ENCODE measurements around the gene SRRM2.

SRRM2 gene

DNA sequence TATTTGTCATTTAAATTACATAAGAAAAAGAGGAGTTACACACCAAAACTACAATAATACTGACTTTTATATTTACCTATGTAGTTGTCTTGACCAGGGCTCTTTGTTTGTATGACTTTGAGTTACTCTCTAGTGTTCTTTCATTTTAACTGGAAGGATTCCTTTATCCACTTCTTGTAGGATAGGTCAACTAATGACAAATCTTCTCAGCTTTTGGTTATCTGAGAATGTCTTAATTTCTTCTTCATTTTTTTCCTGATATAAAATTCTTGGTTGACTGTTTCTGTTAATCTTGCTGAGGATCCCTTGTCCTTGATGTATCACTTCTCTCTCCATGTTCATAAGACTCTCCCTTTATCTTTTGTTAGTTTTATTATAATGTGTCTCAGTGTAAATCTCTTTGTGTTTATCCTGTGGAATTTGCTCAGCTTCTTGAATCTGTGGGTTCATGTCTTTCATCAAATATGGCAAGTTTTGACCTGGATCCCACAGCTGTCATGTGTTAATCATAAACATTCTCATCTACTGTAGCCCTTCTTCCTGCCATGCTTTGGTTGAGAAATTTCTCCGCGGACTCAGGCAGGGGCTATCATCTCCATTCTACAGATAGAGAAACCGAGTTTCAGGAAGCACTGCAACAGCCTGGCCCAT is 51.2 kb downstream of the SRRM2 start:
- no peak for DNase-seq

DNA sequence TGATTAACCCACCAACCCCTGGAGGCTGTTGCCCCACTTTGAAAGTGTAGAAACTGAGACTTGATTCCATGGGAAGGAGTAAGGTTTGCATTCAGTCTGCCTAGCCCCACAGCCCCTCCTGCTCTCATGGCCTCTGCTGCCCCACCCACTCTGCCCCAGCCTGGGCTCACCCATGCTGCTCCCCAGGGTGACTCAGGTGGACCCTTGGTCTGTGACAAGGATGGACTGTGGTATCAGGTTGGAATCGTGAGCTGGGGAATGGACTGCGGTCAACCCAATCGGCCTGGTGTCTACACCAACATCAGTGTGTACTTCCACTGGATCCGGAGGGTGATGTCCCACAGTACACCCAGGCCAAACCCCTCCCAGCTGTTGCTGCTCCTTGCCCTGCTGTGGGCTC is 52.3 kb downstream of the SRRM2 start:
- no peak for DNase-seq

DNA sequence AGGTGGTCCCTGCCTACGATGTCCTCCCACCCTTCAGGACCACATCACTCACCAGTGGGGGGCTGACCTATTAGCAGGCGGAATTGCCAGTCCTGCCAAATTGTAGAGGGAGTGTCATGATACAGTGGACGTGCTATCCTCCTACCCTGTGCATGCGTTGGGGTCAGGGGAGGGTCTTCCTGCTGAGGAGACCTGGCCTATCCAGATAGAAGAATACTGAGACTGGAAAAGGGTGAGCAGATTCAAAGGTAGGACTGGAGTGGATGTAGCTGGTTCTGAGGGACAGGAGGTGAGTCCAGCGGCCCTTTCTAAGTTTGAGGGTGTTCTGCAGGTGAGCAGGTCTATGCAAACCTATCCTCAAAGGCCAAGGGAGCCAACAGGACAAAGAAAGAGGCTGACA is 53.8 kb downstream of the SRRM2 start:
- DNase-seq: no peak

DNA sequence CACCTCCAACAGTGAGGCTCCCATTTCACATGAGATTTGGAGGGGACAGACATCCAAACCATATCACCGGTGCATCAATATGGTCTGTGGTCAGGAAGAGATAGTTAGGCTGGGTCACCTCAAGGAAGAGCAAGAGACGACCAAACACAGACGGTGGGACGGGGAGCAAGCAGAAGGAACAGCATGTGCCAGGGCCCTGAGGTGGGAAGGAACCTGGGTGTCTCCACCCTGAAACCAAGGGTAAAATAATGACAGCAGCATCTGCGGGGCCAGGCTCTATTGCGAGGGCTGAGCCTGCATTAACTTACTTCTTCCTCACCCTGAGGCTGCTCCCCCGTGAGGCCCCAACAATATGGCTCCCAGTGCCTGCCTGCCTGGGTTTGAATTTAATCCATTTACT is 55.7 kb downstream of the SRRM2 start:
- no peak for DNase-seq

DNA sequence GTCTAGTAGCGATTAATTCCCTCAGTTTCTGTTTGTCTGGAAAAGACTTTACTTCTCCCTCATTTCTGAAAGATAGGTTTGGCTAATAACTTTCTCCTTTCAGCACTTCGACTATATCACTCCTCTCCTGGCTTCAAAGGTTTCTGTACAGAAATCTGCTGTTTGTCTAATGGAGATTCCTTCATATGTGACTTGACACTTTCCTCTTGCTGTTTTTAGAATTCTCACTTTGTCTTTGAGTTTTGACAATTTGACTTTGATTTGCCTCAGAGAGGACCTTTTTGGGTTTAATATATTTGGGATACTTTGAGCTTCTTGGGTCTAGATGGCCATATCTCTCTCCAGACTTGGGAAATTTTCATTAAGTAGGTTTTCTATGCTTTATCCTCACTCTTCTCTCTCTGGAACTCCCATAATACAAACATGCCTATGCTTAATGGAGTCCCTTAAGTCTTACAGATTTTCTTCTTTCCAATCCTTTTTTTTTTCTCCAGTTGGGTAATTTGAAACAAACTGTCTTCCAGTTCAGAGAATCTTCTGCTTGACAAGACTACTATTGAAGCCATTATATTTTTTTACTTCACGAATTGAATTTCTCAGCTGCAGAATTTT is 56.8 kb downstream of the SRRM2 start:
- no peak for DNase-seq

DNA sequence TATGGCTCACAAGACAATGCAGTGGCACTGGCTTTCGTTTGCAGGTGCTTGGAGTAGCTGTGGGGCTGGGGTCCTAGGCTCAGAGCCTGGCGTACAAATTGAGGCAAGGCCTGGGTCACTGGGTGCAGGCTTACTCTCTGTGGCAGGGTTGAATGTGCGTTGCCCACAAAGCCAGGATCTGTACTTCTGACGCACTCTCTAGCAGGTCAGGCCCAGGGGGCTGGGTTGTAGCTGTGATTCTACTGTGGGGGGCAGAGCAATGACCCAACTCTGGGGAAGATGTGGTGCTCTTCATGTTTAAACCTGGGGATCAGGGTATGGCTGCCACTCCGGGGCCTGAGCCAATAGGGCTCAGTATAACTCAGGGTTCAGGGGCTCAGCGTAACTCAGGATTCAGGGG is 58.2 kb downstream of the SRRM2 start:
- no peak for DNase-seq

DNA sequence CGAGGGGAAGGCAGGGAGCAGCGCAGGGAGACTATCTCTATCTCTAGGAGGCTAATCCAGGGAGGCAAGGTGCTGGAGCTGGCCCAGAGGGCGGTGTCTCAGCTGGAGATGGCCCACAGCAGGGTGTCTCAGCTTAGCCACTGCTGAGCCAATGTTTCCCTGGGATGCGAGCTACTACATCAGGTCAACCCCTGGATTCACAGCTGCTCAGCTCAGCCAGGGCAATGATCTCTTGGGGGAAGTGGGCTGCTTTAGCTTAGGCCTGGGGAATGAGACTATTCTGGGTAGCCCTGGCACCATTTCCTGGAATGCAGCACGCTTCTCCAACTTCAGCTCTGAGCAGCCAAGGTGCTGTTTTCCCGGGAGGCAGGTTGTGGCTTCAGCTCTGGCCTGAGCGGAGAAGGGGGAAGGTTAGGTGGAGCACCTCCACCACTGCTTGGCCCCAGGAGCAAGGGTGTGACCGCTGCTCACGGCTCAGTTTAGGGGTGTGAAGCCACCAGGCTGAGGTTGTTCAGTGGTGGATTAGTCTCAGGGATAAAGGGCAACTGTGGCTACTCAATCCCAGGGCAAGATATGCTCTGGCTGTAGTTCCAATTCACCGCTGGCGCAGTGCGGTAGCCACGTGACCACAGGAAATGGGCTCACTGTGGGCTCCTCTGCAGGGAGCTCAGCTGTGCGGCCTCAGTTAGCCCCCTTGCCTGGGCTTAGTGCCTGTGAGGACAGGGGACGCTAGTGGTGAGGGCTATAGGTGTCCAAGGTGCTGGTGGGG is 59.4 kb downstream of the SRRM2 start:
- DNase-seq: no peak

DNA sequence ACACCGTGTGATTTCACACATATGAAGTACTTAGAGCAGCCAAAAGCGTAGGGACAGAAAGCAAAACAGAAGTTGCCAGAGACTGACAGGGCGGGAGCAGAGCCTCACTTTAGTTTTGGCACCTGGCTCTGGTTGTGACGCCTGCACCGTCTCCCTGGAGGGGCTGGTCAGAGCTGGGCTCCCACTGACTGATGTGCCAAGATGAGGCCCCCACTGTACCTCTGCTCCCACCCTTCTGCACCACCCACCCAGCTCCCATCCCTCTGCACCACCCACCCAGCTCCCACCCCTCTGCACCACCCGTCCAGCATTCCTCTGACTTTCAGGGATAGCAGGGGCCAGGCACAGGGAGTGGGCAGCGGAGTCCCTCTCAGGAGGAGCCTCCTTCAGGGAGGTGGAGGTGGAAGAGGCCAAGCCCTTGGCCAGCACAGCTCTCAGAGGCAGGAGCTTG is 61.4 kb downstream of the SRRM2 start:
- DNase-seq: no peak

DNA sequence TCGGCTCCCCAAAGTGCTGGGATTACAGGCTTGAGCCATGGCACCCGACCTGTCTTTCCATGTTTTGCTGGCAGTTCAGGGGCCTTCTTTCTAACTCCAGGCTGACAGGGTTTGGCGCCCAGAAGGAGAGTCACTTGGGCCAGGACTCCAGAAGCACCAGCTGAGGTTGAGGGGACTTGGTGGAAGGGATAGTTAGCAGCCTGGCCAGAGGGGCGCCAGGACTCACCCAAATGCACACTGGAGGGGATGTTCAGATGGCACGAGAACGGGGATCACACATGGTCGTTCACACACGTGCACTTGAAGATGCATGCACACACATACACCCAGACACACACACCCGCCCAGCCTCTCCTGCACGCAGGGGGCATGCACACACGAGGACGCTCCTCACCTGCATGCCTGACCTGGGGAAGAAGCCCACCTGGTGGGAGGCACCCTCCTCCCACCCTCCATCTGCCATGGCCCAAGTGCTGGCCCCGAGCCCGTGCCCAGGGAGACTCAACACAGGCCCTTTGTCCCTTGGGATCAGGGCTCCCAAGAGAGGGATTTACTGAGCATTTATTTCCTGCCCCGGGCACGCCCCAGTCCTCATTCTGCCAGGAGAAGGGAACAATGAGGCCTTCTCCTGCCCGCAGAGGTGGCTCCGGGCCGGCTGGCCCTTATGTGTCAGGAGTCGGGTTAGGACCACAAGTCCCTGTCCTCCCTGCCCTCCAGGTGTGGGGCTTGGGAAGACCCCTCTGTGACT is 62.3 kb downstream of the SRRM2 start:
- no peak for DNase-seq

DNA sequence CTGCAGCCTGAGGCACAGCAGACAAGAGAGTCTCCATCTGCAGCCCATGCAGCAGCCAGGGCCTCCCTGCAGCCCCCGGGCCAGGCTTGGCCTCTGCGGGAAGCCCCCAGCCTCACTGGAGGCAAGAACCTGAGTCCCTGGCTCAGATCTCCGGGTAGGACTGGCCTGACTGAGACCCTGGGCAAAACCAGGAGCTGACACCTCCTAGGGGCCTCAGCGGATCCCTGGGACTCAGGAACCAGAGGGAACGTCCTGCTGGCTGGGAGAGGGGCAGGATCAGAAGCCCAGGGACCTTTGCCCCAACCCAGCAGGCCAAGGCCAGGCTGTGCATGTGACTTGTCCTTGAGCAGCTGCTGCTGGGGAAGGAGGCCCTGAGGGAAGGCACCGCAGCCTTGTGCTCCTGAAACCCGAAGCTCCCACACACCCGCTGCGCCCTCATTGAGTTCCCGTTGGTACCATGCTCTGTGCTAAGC is 62.9 kb downstream of the SRRM2 start:
- DNase-seq: no peak

DNA sequence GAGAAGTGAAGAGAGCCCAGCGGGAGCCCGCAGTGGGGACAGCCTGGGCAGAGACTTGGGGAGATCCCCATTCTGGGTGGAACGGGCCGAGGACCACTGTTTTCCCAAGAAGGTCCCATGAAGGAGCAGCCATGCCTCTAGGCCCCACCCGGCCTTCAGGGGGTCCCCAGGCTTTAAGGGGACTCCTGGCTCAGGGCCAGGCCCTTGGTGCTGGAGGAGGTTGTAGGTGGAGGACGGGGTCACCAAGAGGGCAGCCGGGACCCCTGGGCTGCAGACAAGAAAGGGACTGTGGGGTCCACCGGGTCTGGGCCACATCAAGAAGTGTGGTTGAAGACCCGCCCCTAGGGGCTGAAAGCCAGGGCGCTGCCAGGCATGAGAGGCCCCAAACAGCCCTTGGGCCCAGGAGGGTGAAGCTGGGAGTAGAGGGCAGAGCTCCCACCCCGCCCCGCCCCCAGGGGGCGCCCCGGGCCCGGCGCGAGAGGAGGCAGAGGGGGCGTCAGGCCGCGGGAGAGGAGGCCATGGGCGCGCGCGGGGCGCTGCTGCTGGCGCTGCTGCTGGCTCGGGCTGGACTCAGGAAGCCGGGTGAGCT is 64.4 kb downstream of the SRRM2 start, which contains the start of gene PRSS21:
TSS of gene PRSS21 (plus strand) at position 487 of the 589 bp plus-strand sequence. CDS start at position 519, 32 bp downstream.
- DNase-seq: peak in 3 of 6 experiments; percentile 16 to 40 (median 27)

DNA sequence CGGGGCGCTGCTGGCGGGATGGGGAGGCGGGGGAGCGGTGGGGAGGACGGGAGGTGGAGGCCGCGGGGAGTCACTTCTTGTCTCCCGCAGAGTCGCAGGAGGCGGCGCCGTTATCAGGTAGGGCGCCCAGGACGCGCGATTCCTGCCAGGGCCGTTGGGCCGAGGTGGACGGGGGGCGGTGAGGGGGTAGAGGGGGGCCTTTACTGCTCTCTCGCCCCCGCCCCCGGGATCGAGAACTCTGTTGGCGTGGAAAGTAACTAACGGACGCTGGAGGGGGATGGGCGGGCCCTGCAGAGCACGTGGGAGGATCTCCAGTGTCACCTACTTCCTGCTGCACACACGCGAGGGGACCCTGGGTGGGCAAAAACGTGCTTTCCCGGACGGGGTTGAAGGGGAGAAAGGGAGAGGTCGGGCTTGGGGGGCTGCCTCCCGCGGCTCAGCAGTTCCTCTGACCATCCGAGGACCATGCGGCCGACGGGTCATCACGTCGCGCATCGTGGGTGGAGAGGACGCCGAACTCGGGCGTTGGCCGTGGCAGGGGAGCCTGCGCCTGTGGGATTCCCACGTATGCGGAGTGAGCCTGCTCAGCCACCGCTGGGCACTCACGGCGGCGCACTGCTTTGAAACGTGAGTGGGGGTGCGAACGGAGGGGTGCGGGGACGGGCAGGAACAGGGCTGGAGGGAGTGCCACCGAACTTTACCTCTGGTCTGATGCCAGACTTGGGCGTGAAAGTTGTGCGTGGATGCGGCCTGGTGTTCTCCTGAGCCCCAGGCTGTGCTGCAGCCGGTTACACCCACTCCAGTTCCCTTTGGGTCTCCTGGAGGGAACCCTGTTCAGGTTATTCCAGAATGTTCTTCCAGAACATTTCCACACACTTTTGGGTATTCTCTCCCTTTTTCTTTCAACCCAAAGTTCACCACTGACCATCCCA is 65.2 kb downstream of the SRRM2 start:
- peak in 1 of 6 experiments; percentile 40 for DNase-seq

DNA sequence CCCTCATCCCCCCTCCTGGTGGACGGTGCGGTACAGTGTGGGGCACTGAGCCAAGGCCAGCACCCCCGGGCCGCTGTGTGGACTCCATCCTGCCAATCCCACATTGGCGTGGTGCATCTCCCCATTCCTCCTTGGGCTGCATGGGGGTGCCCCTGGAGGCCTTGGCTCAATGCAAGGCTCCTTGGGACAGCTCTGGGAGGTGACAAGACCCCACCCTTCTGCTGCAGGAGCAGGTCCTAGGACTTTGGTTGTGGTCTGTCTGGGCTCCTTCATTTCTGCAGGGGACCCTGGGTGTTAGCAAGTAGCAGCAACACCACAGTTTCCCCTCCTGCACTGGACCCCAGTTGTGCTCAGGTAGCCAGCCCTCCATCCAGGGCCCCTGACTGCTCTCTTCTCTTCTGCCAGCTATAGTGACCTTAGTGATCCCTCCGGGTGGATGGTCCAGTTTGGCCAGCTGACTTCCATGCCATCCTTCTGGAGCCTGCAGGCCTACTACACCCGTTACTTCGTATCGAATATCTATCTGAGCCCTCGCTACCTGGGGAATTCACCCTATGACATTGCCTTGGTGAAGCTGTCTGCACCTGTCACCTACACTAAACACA is 65.9 kb downstream of the SRRM2 start:
- no peak for DNase-seq

DNA sequence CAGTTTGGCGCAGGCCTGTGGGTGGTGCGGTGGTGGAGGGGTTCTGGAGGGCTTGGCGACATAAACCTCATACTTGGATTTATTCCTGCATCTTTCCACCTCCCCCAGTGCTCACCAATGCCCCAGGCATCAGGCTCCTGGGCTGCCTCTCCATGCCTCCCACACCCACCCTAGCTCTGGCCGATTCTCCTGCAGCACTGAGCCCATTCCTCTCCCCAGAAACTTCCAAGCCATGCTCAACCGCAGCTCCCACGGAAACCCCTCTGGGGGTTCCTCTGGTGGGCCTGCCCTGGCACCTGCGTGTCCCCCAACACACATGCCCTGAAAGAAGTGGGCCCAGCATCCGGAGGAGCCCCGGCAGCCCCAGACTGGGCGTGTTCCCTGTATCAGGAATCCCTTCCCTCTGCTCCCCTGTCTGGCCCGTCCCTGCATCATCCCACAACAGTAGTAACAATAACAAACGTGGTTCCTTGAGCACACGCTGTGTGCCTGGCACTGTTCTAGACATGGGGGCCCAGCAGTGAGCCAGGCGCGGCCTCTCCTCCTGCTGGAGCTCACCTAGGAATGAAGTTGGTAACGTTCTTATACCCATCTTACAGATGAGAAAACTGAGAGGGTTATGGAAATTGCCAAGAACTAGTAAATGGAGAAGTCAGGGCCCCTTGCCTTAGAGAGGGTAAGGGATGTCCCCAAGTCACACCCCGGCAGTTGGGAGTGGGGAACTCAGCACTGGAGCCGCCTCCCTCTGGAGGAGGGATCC is 66.9 kb downstream of the SRRM2 start:
- DNase-seq: no peak

DNA sequence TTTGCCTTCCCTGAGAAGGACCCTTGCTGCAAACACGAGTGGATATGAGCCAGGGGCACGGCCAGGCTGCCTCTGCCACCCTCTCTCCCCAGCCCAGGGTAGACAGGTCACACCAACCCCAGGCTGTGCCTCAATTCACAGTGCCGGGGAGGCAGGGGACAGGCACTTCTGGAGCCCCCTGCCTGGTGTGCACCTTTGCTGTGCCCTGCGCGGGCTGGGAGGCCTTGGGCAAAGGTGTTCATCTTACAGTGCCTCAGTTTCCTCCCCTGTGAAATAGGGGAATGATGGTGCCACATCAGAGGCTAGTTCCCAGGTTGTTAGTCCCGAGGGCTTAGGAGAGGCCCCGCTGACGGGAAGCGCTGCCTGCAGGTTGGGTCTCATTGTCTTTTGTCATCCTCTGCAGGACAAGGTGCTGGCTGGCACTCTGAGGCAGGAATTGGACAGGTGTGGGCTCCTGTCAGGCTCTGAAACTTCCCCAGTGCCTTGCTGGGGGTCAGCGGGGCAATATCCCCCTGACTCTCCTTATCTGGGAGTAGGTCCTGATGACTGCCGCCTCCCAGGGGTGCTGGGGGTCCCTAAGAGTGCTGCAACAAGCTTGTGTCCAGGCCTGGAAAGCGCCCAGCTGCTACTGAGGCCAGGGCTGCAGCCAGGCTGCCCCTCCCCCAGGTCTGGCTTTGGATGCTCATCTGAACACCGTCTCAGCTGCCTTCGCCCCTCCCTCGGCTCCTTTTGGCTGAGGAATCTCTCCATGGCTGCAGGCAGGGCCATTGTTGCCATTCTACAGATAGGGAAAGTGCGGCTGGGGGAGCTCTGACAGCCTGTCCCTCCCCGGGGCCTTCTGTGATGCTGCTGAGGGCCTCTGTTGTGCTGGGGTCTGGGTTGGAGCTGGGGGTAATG is 67.7 kb downstream of the SRRM2 start:
- DNase-seq: no peak
